HG02610 (cell line): ENCODE measurements around the gene PGBD5.
A peak's percentile ranks its signal among the peaks of the same experiment; 100 is the strongest.
"Not testable (repeated sequence)": the region's sequence is repeated elsewhere in the genome, so short reads cannot be mapped to it uniquely, and the experiment has no call there.

ENCODE experiments used
- ATAC-seq: cut with Tn5 transposase; IDR thresholded peaks from one replicate; pipeline ENCODE4 v1.9.1; 2021; ENCODE audit warnings: mild to moderate bottlenecking, moderate library complexity; ENCODE audit not compliant: unreplicated experiment

PGBD5 gene, protein sequence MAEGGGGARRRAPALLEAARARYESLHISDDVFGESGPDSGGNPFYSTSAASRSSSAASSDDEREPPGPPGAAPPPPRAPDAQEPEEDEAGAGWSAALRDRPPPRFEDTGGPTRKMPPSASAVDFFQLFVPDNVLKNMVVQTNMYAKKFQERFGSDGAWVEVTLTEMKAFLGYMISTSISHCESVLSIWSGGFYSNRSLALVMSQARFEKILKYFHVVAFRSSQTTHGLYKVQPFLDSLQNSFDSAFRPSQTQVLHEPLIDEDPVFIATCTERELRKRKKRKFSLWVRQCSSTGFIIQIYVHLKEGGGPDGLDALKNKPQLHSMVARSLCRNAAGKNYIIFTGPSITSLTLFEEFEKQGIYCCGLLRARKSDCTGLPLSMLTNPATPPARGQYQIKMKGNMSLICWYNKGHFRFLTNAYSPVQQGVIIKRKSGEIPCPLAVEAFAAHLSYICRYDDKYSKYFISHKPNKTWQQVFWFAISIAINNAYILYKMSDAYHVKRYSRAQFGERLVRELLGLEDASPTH

DNA sequence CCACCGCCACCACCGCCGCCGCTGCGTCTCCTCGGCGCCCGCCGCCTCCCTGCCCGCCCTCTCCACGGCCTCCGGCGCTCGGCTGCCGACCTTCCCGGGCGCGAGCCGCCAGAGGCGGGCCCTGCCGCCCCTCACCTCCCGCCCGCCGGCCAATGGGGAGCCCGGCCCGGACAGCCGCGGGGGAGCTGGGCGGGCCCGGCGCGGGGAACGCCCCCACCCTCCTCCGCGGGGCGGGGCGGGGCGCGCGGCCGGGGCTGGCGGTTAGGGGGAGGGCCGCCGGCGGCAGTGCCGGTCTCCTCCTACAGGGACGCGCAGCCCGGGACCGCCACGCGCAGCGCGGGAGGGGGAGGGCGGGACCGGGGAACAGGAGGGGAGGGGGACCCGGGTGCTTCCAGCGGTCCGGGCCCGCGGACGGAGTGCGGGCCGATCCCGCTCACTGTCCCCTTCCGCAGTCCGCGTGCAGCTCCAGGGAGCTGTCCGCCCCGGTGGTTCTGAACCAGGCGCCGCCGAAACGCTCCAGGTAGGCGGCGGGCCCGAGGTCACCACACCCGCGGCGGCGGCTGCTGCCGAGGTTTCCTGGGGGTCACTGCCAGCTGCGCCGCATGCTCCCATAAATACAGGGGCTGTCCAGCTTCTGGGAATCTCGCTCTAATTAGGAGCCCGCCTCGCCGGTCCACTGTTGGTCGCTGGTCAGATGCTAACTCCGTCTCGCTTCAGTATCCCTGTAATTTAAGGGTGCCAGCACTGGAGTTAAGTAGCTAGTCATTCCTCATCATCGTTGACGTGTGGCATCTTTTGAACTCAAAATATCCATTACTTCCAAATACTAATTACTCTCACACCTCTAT is at the start of gene PGBD5:
Gene PGBD5 (minus strand): TSS at position 87 of the 848 bp plus-strand sequence. CDS start 404 bp downstream, outside the sequence.
- ATAC-seq: peak; percentile 75

DNA sequence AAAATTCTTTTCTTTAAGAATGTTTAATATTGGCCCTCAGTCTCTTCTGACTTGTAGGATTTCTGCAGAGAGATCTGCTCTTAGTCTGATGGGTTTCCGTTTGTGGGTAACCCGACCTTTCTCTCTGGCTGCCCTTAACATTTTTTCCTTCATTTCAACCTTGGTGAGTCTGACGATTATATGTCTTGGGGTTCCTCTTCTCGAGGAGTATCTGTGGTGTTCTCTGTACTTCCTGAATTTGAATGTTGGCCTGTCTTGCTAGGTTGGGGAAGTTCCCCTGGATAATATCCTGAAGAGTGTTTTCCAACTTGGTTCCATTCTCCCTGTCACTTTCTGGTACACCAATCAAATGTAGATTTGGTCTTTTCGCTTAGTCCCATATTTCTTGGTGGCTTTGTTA is 48.8 kb upstream of the PGBD5 start:
- not testable (repeated sequence) for ATAC-seq

DNA sequence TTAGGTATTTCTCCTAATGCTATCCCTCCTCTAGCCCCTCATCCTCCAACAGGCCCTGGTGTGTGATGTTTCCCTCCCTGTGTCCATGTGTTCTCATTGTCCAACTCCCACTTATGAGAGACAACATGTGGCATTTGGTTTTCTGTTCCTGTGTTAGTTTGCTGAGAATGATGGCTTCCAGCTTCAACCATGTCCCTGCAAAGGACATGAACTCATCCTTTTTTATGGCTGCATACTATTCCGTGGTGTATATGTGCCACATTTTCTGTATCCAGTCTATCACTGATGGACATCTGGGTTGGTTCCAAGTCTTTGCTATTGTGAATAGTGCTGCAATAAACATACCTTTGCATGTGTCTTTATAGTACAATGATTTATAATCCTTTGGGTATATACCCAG is 44.6 kb upstream of the PGBD5 start:
- ATAC-seq: not testable (repeated sequence)

DNA sequence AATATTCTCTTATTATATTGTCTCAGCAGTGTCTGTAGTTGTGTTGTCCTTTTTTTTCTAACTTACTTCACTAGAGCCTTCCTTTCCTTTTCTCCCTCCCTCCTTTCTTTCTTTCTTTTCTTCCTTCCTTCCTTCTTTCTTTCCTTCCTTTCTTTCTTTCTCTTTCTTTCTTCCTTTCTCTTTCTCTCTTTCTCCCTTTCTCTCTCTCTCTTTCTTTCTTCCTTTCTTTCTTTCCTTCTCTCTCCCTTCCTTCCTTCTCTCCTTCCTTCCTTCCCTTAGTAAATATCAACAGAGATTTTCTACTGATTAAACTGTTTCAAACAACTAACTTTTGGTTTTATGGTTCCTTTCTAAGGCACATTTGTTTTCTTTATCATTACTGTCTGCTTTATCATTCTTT is 43.1 kb upstream of the PGBD5 start:
- ATAC-seq: no peak

DNA sequence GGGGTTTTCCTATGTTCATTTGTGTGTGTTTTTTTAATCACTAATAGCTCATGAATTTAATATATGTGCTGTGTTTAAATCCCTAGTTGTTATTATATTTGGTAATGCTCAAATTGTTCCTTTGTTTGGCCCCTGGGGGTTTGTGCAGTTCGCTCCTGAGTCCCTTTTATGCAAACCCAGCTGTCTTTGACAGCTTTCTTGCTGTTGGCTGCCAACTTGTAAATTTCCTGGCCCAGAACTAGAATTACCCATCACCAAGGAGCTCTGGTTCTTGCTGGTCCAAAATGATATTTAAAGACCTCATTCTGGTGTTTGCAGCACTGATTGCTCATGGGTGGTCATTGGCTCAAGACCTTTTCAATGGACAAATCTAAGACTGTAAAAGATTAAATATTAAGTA is 39.6 kb upstream of the PGBD5 start:
- ATAC-seq: no peak

DNA sequence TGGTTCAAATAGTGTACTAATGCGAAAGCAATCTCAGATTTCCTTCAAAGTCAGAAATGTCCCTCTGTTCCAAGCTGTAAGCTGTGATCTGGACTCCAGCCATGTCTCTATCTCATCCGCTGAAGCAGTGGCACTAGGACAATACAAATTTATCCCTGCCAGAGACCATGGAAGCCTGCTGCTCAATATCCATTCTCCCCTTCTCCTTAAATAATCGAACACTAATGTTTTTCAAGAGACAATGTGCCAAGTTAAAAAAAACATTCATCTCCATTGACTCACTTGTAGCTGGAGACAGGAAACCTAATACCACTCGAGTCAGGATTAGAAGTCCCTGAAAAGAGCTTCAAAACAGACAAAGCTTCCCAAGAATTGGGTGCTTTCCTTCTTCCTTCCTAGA is 38.5 kb upstream of the PGBD5 start:
- no peak for ATAC-seq

DNA sequence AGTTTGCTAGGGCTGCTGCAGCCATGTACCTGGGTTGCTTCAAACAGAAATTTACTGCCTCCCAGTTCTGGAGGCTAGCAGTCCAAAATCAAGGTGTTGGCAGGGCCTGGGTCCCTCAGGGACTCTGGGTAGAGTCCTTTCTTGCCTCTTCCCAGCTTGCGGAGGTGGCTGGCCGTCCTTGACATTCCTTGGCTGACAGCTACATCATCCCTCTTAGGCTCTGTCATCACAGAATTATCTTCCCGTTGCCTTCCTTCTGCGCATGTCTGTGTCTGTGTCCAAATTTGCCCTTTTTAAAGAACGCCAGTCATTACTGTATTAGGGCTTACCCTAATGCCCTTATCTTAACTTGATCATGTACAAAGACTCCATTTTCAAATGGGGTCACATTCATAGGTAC is 37.6 kb upstream of the PGBD5 start:
- no peak for ATAC-seq

DNA sequence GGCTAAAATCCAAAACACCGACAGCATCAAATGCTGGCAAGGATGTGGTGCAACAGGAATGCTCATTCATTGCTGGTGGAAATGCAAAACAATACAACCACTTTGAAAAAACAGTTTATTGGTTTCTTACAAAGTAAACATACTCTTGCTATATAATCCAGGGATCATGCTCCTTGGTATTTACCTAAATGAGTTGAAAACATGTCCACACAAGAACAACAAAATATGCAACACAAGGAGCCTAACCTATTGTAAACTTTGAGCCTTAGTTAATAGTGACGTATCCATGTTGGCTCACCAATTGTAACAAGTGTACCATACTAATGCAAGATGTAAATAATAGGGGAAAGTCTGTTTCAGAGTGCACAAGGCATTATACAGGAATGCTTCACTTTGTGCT is 37.2 kb upstream of the PGBD5 start:
- ATAC-seq: no peak

DNA sequence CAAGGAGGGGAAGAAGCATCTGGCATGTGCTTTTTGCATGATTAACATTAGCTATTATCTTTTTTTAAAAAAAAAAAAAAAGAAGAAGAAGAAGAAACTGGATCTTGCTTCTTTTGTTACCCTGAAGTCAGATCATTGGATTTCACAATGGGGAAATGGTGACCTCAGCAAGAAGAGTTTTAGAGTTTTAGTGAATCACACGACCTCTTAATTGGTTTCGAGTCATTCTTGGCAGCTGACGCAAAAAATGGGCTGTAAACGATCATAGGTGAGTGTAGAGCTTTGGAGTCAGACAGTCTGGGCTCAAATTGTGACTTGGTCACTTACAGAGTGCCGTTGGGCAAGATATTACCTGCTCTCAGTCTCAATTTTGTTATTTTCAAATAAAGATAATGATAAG is 33.3 kb upstream of the PGBD5 start:
- ATAC-seq: no peak

DNA sequence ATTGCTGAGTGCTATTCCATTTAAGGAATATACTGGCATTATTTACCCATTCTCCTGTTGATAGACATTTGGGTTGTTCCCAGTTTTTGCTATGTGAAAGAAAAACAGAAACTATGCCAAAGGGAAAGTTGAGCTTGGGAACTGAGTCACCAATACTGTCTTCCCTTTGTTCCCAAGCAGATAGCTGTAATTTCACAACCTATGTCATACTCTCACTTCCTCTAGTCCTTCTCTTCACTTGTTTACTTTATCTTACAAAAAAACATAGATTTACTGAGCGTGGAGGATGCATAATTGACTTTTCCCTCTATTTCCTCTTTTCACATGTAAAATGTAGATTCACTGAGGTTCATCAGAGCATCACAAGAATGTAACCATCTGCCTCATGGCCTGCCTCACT is 32.4 kb upstream of the PGBD5 start:
- peak; percentile 45 for ATAC-seq

DNA sequence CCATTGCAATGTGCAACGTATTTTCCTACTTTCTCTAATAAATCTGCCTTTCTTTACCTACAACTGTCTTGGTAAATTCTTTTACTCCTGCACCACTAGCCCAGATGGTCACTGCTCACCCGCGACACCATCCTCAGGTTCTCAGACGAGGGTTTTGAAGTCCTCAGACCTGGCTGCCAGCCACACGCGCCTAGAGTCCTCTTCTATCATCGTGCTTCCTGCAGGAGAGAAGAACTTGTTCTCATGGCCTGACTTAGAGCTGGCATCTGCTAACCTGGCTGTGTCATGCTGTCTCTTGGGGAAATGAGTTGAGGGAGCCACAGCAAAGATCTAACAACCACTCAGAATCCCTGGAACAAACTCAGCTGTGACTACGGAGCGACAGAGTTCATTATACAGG is 30.3 kb upstream of the PGBD5 start:
- ATAC-seq: no peak

DNA sequence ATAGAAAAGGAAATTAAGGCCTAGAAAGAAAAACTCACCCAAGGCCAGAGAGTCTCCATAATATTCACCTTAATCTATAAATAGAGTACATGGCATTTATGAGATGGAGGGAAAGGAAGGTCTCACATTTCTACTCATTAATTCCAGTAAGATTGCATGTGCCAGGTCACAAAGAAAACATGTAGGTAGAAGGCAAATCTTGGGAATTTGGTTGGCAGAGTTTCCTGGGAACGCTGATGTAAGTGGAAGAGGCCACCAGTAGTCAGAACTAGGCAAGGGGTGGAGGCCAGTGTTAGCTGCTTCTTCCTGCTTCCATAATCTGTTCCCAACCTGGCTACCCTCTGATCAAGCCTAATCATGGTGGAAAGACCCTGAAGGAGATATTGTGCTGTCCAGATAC is 29.2 kb upstream of the PGBD5 start:
- no peak for ATAC-seq

DNA sequence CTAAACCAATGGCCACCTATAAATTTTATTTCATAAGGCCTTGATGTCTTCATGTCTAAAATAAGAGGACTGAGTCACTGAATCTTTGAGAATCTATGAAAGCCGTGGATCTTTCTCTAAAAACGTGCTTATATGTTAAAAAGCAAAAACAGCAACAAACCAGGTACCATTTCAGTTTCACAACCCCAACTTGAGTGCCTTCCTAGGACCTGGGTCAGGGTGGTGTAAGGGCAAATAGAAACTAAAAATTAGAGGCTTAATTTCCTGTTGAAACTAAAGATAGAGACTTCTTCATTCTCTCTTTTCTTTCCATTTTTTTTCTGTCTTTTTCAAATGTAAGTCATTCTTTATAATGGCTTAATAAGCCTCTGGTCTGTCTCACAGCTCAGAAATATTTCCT is 27.2 kb upstream of the PGBD5 start:
- ATAC-seq: no peak

DNA sequence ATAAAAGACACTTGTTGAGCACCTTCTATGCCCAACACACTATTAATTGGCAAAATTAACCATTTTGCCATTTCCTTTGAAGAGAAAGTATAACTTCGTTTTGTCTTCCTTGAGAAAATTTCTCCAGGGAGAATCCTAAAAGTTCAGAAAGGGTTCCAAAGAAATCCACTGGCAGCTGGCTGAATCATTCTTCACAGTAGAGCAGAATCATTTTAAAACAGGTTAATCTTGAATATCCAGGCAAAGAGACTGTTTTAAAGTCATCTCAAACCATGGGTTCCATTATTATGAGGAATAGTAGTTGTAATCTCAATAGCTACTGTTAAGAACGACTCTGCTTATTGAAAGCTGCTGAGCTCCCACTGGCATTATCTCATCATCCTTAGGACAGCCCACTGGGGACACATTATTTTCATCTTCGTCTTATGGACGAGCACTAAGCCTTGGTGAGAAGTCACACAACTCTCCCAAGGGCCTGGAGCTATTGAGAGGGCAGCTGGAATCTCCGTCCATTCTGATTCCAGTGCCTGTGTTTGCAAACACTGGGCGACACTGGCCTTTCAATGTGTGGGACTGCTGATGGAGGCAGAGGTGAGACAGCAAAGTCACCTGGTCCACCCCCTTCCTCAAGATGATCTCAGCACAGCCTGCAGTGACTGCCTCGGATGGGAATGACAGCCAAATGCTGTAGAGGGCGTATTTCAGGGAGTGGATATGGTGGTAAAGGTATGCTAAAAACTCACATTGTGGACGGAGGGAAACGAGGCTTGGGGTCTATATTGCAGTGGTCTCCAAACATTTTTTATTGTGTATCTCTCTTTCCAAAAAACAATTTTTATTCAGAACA is 15.3 kb upstream of the PGBD5 start:
- no peak for ATAC-seq

DNA sequence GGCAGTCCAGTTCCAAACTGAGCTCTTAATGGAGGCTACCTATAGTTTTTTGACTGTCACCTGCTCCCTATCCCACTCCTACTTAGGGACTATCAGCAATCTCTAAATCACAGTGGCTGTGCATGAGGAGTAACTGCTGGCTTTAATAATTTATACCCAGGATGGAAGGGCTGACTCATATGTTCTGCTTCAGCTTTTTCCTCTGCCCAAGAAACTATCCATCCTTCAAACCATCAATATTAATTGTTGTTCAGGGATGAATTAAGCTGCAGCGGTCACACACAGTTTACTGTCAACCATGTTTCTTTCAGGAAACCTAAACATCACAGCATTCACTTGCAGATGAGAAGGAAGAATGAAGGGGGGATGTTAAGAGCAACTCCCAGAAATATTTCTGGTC is 9.0 kb upstream of the PGBD5 start:
- ATAC-seq: no peak

DNA sequence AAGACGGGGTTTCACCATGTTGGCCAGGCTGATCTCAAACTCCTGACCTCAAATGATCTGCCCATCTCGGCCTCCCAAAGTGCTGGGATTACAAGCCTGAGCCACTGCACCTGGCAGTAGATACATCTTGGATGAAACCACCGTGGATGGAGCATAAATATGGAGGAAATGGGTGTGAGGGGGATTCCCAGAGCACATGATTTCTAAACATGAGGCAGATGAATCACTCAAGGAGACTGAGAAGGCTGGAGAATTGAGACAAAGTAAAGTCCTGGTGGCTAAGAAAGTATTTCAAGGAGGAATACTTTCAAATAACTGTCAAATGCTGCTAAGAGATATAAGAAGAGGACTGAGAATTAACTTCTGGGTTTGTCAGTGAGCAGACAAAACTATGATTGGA is 5.4 kb upstream of the PGBD5 start:
- no peak for ATAC-seq

DNA sequence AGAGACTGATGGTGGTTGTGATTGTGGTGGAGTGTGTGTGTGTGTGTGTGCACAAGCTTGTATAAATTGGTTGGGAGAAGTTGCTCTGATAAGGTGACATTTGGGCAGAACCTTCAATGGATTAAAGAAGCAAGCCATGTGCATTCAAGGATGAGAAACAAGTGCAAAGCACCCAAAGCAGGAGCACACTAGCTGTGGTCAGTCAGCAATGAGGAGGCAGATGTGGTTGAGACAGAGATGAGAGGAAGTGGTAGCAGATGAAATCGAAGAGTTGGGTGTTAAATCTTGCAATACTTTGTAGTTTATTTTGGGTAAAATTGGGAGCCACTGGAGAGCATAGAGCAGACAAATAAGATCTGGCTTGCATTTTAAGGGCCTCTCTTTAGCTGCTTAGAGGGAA is 4.4 kb upstream of the PGBD5 start:
- no peak for ATAC-seq

DNA sequence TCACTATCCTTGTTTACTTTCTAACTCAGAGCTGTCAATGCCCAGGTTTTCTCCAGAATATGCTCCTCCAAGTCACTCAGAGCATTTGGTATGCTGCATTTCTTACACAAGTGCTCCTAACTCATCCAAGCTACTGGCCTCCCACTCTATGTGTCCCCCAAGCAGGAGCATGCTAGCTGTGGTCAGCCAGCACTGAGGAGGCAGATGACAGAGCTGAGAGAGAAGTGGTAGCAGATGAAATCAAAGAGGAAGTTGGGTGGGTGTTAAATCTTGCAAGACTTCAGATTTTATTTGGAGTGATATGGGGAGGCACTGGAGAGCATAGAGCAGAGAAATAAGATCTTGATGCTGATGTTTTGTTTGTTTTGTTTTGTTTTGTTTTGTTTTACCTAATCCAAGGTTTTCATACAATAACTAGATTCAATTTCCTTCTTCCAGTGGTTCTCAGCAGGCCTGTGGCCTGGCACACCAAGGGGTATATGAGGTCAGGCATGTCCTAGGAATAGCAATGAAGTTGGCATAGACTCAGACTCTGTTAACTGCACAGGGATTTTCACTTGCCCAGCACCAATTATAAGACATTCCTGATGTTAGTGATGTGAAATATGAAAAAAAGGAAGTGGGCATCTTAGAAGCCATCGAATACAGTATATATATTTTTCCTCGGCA is 3.1 kb upstream of the PGBD5 start:
- no peak for ATAC-seq

DNA sequence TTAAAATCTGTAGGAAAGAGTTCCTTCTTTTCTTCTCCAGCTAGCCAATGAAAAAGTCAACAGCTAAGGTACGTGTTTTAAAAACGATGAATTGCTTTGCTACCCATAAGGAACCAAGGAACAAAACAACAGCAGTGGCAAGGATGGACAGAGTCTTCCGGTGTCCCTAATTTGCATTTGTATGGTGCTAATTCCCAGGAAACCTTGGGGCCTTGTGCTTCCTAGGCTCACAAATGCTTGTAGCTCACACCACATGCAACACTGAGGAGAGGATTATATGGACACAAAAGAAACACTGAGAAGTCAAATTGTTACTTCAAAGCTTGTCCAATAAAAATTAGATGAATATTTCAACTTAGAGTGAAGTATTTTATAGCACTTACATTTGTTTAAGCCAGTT is 1.8 kb upstream of the PGBD5 start:
- ATAC-seq: no peak

DNA sequence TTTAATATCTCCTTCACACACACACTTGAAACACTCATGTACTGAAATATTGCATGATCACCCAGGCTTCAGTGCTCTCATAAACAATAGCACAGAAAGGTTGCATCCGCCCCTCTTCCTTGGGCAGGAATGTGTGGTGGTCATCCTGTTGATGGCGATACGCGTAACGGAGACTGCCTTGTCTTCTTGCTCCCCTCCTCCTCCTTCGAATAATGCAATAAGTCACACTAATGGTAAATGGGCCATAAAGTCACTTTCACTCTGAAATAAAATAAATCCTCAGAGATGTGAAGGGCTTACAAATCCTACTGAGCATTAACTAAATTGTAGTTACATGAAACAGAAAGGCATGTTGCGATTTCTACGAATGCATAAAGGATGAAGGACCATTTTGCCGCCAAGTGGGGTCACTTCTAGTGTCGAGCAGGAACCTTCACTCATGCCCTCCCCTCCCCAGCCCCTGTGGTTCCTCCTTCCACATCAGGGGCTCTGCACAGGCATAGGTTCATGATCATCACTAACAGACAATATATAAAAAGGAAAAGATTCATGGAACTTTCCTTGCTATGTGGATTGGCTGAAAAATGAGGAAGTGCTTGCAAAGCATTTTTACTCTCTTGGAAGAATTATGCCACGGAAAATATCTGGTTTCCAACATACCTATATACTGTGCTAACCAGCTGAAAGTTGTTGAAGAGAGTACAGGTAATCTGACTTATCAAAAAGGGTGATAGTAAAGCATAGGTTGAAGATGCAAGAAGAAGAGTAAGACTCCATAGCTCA is 1.2 kb upstream of the PGBD5 start:
- no peak for ATAC-seq
